ENCODE measurements around the gene COMMD7. TPM values are rescaled to one million over a fixed set of nuclear protein-coding genes. Genes with fewer than 3 reads are reported as not detected.
"Not testable (repeated sequence)": the region's sequence is repeated elsewhere in the genome, so short reads cannot be mapped to it uniquely, and the experiment has no call there.

Gene COMMD7
- total RNA-seq, 2 experiments from 2014 or later, result 20.5 to 22.2 TPM

GRCh38 chr20:32711346-32711745 lies 31.9 kb downstream of the COMMD7 start:
- H3K4me1 ChIP-seq (ENCODE audit: insufficient read depth, low read length, poor library complexity, severe bottlenecking), result no peaks in the 10 kb centered on the region
- no peaks in the 10 kb centered on the region for H3K9me3 ChIP-seq (ENCODE audit: low read length)
- H3K79me2 ChIP-seq (ENCODE audit: insufficient read depth, low read depth, low read length), result no peaks in the 10 kb centered on the region
- POLR2A ChIA-PET, result interaction anchor here (0.7 to 1.2 kb wide), 3 partner anchors 14 to 56 kb away, joined by 3 read pairs; no protein-coding TSS in a partner anchor
- H3K9me2 ChIP-seq (ENCODE audit: insufficient read depth, low read length), result no peaks in the 10 kb centered on the region
- DNase-seq (ENCODE audit: low spot score), result no peak
- H2AFZ ChIP-seq (ENCODE audit: low read length), result no peak overlapping the region
- H3K4me2 ChIP-seq (ENCODE audit: low read length), result no peak overlapping the region
- no peak overlapping the region for H3K4me3 ChIP-seq (ENCODE audit: low read depth, low read length, poor library complexity, severe bottlenecking)
- no peaks in the 10 kb centered on the region for H4K20me1 ChIP-seq (ENCODE audit: insufficient read depth, low read length)
- CTCF ChIA-PET (ENCODE audit: unreplicated experiment), result no interaction called here
- intact Hi-C loops (cut with micrococcal nuclease; ENCODE audit: unreplicated experiment), result no loop called here
- no peak for TF ChIP-seq EZH2phosphoT487 (IDR thresholded peaks at IDR 0.05; ENCODE audit: borderline replicate concordance, low read depth, low read length)
- TF ChIP-seq CTCF (conservative IDR thresholded peaks at IDR 0.05; ENCODE audit: low read length), result no peak
- H3K27ac ChIP-seq (ENCODE audit: low read depth, low read length, poor library complexity, severe bottlenecking), result no peak overlapping the region
- H3K36me3 ChIP-seq (ENCODE audit: insufficient read depth, low read length), result no peaks in the 10 kb centered on the region
- no TSS peak for BruUV-seq (replicated peaks)

DNA sequence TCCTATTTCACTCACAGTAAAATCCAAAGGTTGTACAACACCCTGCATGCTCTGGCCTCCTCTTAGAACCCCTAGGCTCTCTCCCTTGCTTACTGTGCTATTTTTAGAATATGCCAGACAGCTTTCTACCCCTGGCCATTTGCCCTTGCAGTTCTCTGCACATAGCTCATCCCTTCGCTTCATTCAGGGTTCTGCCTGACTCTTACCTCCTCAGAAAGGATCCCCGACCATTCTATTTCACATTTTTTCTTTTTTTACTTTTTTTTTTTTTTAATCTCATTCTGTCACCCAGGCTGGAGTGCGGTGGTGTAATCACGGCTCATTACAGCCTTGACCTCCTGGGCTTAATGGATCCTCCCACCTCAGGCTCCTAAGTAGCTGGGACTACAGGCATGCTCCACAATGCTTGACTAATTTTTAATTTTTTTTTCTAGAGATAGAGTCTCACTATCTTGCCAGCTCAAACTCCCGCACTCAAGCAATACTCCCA lies 33.6 kb downstream of the COMMD7 start:
- no TSS peak for BruUV-seq (replicated peaks)
- intact Hi-C loops (cut with micrococcal nuclease; ENCODE audit: unreplicated experiment), result no loop called here
- CTCF ChIA-PET (ENCODE audit: unreplicated experiment), result no interaction called here

DNA sequence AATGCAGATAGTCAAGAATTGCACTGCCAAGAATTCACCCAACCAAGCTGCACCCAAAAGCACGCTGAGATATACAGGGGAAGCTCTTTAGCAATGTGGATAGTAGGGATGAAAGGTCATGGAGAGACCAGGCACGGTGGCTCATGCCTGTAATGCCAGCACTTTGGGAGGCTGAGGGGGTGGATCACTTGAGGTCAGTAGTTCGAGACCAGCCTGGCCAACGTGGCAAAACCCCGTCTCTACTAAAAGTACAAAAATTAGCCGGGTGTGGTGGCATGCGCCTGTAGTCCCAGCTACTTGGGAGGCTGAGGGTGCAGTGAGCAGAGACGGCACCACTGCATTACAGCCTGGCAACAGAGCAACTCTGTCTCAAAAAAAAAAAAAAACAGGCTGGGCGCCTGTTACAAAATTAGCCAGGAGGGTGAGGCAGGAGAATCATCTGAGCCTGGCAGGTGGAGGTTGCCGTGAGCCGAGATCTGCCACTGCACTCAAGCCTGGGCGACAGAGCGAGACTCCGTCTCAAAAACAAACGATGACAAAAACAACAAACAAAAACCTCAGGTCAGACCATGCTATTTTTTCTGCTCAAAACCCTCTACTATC lies 34.1 kb downstream of the COMMD7 start:
- BruUV-seq (replicated peaks); H3K27ac ChIP-seq (ENCODE audit: low read depth, low read length, poor library complexity, severe bottlenecking); H3K4me2 ChIP-seq (ENCODE audit: low read length); H2AFZ ChIP-seq (ENCODE audit: low read length); H4K20me1 ChIP-seq (ENCODE audit: insufficient read depth, low read length); H3K36me3 ChIP-seq (ENCODE audit: insufficient read depth, low read length); intact Hi-C loops (cut with micrococcal nuclease; ENCODE audit: unreplicated experiment); H3K79me2 ChIP-seq (ENCODE audit: insufficient read depth, low read depth, low read length); H3K9me2 ChIP-seq (ENCODE audit: insufficient read depth, low read length); CTCF ChIA-PET (ENCODE audit: unreplicated experiment); H3K4me3 ChIP-seq (ENCODE audit: low read depth, low read length, poor library complexity, severe bottlenecking); H3K9me3 ChIP-seq (ENCODE audit: low read length); DNase-seq (ENCODE audit: low spot score); H3K4me1 ChIP-seq (ENCODE audit: insufficient read depth, low read length, poor library complexity, severe bottlenecking): not testable (repeated sequence)
- POLR2A ChIA-PET, result interaction anchor here (0.6 to 0.7 kb wide), 2 partner anchors 39 to 109 kb away, joined by 3 read pairs; no protein-coding TSS in a partner anchor

More for the DNA sequence above, 33.6 kb downstream of the COMMD7 start:
- Histone ChIP-seq H4K20me1 (ENCODE audit: insufficient read depth, low read length) (no peaks in the 10 kb centered on the region), H3K79me2 (ENCODE audit: insufficient read depth, low read depth, low read length) (no peaks in the 10 kb centered on the region), H3K4me2 (ENCODE audit: low read length) (no peak overlapping the region), H3K9me2 (ENCODE audit: insufficient read depth, low read length) (no peaks in the 10 kb centered on the region), H2AFZ (ENCODE audit: low read length) (no peak overlapping the region), H3K36me3 (ENCODE audit: insufficient read depth, low read length) (peaks cover 2% of the 10 kb centered on the region; the same call in 1 of the 2 replicates), H3K27ac (ENCODE audit: low read depth, low read length, poor library complexity, severe bottlenecking) (no peak overlapping the region), H3K9me3 (ENCODE audit: low read length) (no peaks in the 10 kb centered on the region), H3K4me3 (ENCODE audit: low read depth, low read length, poor library complexity, severe bottlenecking) (no peak overlapping the region), H3K4me1 (ENCODE audit: insufficient read depth, low read length, poor library complexity, severe bottlenecking) (no peaks in the 10 kb centered on the region)
- POLR2A ChIA-PET, result no interaction called here
- no peak for DNase-seq (ENCODE audit: low spot score)
- no peak for TF ChIP-seq CTCF (conservative IDR thresholded peaks at IDR 0.05; ENCODE audit: low read length)
- TF ChIP-seq EZH2phosphoT487 (IDR thresholded peaks at IDR 0.05; ENCODE audit: borderline replicate concordance, low read depth, low read length), result no peak
